K562 (cell line): ENCODE results near the gene LEMD3. TPM values are rescaled to one million over a fixed set of nuclear protein-coding genes. Genes with fewer than 3 reads are reported as not detected.

Experiments used
- ATAC-seq: fragments of 200-7000 bp; cut with Tn5 transposase; 3 replicates; pipeline ENCODE4 v1.9.1; 2020; ENCODE audit warnings: moderate library complexity
- BruUV-seq: library from RNA; stranded (reverse); fragments of 400-500 nt; replicated peaks from 2 replicates; lab custom pipeline; 2021; lab: Mats Ljungman, UMichigan
- CTCF ChIA-PET: fragments of 300-600 bp; formaldehyde crosslinking; extraction: SDS; loops from one replicate; lab custom pipeline; 2021; ENCODE audit warnings: low intra/inter-chr PET ratio; lab: Yijun Ruan, JAX
- POLR2A ChIA-PET: fragments of 300-600, 350-650 bp; sonication (Branson Sonifier 250); formaldehyde crosslinking; extraction: SDS; loops from one replicate; lab custom pipeline; 2021; ENCODE audit warnings: antibody characterized with exemption, inconsistent platforms; lab: Yijun Ruan, JAX
- DNase-seq, 4 experiments: peaks; one replicate each; pipeline versions ENCODE4 v3.0.0 to v3.0.0-alpha.2; 2011 to 2018; ENCODE audit warnings: low spot score in 3 of 4, mixed read lengths in 3 of 4; ENCODE audit errors: extremely low read depth in 1 of 4
- FAIRE-seq: peaks from 2 replicates; lab custom pipeline; 2011; peaks lifted over from hg19 to GRCh38; lab: Jason Lieb, UNC
- H2AFZ ChIP-seq: 2 replicates; pipeline ENCODE4 v1.6.0; 2011; ENCODE audit warnings: low read depth, low read length, control low read depth, inconsistent platforms
- H3K27ac ChIP-seq: fragments of 200-600 bp; 3 replicates; pipeline ENCODE4 v1.8.0; 2011; ENCODE audit warnings: low read depth, mild to moderate bottlenecking, control low read depth, inconsistent platforms, low read length, moderate library complexity, mixed read lengths; ENCODE audit errors: extremely low read depth
- H3K27me3 ChIP-seq, 2 experiments: fragments of 300-600 bp in 1 of 2; 2 replicates in 1 of 2; 3 replicates in 1 of 2; pipeline versions ENCODE4 v1.6.0 to v1.8.0; 2011; ENCODE audit warnings: inconsistent platforms in 2 of 2, low read length in 2 of 2, mild to moderate bottlenecking in 1 of 2, mixed read lengths in 1 of 2, moderate library complexity in 1 of 2; ENCODE audit not compliant: control insufficient read depth in 2 of 2, insufficient read depth in 2 of 2
- H3K36me3 ChIP-seq: fragments of 300-600 bp; 3 replicates; pipeline ENCODE4 v1.8.0; 2011; ENCODE audit warnings: mild to moderate bottlenecking, low read length, inconsistent platforms; ENCODE audit not compliant: control insufficient read depth, insufficient read depth
- H3K4me1 ChIP-seq, 2 experiments: fragments of 200-600 bp in 1 of 2; replicated peaks in 1 of 2; 2 replicates in 1 of 2; 3 replicates in 1 of 2; pipeline versions ENCODE4 v1.5.1 to v1.8.0; 2011; ENCODE audit warnings: inconsistent platforms in 2 of 2, low read length in 2 of 2, mild to moderate bottlenecking in 1 of 2, mixed read lengths in 1 of 2, moderate library complexity in 1 of 2; ENCODE audit not compliant: control insufficient read depth in 2 of 2, insufficient read depth in 2 of 2
- H3K4me2 ChIP-seq: 2 replicates; pipeline ENCODE4 v1.6.1; 2011; ENCODE audit warnings: low read length, control low read depth, inconsistent platforms, mixed read lengths; ENCODE audit not compliant: insufficient read depth
- H3K4me3 ChIP-seq: fragments of 200-600 bp; sonication (generic), shearing (Covaris generic); 2 replicates; pipeline ENCODE4 v1.5.1; 2016; ENCODE audit warnings: control low read depth, inconsistent platforms
- H3K79me2 ChIP-seq: fragments of 200-600 bp; 3 replicates; pipeline ENCODE4 v1.8.0; 2011; ENCODE audit warnings: low read length, inconsistent platforms; ENCODE audit not compliant: control insufficient read depth, insufficient read depth
- H3K9ac ChIP-seq, 2 experiments: 2 replicates each; pipeline versions ENCODE4 v1.6.0 to v1.6.1; 2011; ENCODE audit warnings: low read depth in 2 of 2, low read length in 2 of 2, control low read depth in 1 of 2, inconsistent platforms in 1 of 2, mild to moderate bottlenecking in 1 of 2, mixed read lengths in 1 of 2; ENCODE audit not compliant: insufficient read depth in 1 of 2
- H3K9me1 ChIP-seq: one replicate; pipeline ENCODE4 v1.6.0; 2011; ENCODE audit warnings: inconsistent platforms, mild to moderate bottlenecking, low read length, moderate library complexity; ENCODE audit not compliant: control insufficient read depth, insufficient read depth
- H3K9me3 ChIP-seq: replicated peaks from 2 replicates; pipeline ENCODE4 v1.5.1; 2011; ENCODE audit warnings: low read depth, low read length, inconsistent platforms; ENCODE audit not compliant: control insufficient read depth, insufficient read depth
- H4K20me1 ChIP-seq: replicated peaks from 2 replicates; pipeline ENCODE4 v1.6.1; 2011; ENCODE audit warnings: low read length, inconsistent platforms, mixed read lengths; ENCODE audit not compliant: control insufficient read depth, insufficient read depth
- EHMT2 ChIP-seq: fragments of 450-650 bp; IDR thresholded peaks from 2 replicates; pipeline ENCODE4 v1.6.1; 2018; ENCODE audit warnings: antibody characterized with exemption
- HDAC1 ChIP-seq, 2 experiments: fragments of 450-650 bp; IDR thresholded peaks; 2 replicates each; pipeline ENCODE4 v1.6.1; 2016 to 2017; ENCODE audit warnings: inconsistent platforms in 1 of 2, mild to moderate bottlenecking in 1 of 2, moderate library complexity in 1 of 2
- HMBOX1 ChIP-seq: sonication (generic); IDR thresholded peaks from 2 replicates; pipeline ENCODE4 v1.6.1; 2016
- MAFG ChIP-seq: fragments of 450-650 bp; conservative IDR thresholded peaks from 2 replicates; pipeline ENCODE4 v1.6.1; 2016; ENCODE audit warnings: missing genetic modification characterization, missing compliant biosample characterization
- MEIS2 ChIP-seq: fragments of 450-650 bp; IDR thresholded peaks from 2 replicates; pipeline ENCODE4 v1.6.1; 2014; ENCODE audit warnings: mild to moderate bottlenecking; ENCODE audit not compliant: partially characterized antibody
- NELFE ChIP-seq: IDR thresholded peaks from 2 replicates; pipeline ENCODE4 v1.6.1; 2011; ENCODE audit warnings: mild to moderate bottlenecking; ENCODE audit not compliant: insufficient read depth, insufficient read length
- NFE2 ChIP-seq: IDR thresholded peaks from 2 replicates; pipeline ENCODE4 v1.6.1; 2014; ENCODE audit warnings: antibody characterized with exemption, low read depth
- NRF1 ChIP-seq, 2 experiments: fragments of 450-650 bp; IDR thresholded peaks in 1 of 2; conservative IDR thresholded peaks in 1 of 2; 2 replicates each; pipeline ENCODE4 v1.6.1; 2014; ENCODE audit warnings: mild to moderate bottlenecking in 2 of 2
- PBX2 ChIP-seq, 2 experiments: IDR thresholded peaks in 1 of 2; conservative IDR thresholded peaks in 1 of 2; 2 replicates each; pipeline ENCODE4 v1.6.1; 2016; ENCODE audit warnings: low read depth in 2 of 2, mild to moderate bottlenecking in 1 of 2, missing compliant biosample characterization in 1 of 2, missing genetic modification characterization in 1 of 2, moderate library complexity in 1 of 2
- ZNF316 ChIP-seq: fragments of 450-650 bp; IDR thresholded peaks from 2 replicates; pipeline ENCODE4 v1.6.1; 2016
- ZNF75A ChIP-seq: fragments of 450-650 bp; formaldehyde crosslinking; IDR thresholded peaks from 2 replicates; pipeline ENCODE4 v1.4.0; 2020; ENCODE audit warnings: mild to moderate bottlenecking
- WGBS: fragments of 100-300 bp; shearing (Covaris generic); methylation state at CpG from one replicate; pipeline ENCODE4 v1.1.6; 2016; ENCODE audit warnings: low coverage, mixed read lengths; ENCODE audit not compliant: insufficient coverage; ENCODE audit errors: missing lambda C conversion rate; 5-methylcytosine and 5-hydroxymethylcytosine counted together
- in situ Hi-C: fragments of 300-500 bp; cut with MboI; formaldehyde crosslinking; loops from 4 replicates; pipeline ENCODE4 v1.15.0; 2018; ENCODE audit warnings: inconsistent platforms, mixed read lengths
- intact Hi-C: fragments of 100-400 bp; cut with micrococcal nuclease; formaldehyde crosslinking; loops from 2 replicates; pipeline ENCODE4 v1.14.2; 2022
- polyA plus RNA-seq, 8 experiments: library from polyadenylated mRNA; depleted of rRNA in 4 of 8; stranded (reverse) in 5 of 8; unstranded in 3 of 8; fragments of >200 nt; fragmentation: Nextera tagmentation in 2 of 8; fragmentation: Illumina TruSeq in 1 of 8; extraction: Ambion mirVana in 2 of 8; extraction: Trizol in 1 of 8; gene quantifications; 2 replicates each; pipeline versions ENCODE4 v1.2.1 to v1.2.3, GENCODE V29; 2011 to 2014; ENCODE audit warnings: inconsistent platforms in 1 of 8, missing spikeins in 1 of 8
- total RNA-seq, 7 experiments: library from RNA; depleted of rRNA in 6 of 7; stranded (reverse); fragments of >200 nt in 6 of 7; fragmentation: Illumina TruSeq in 2 of 7; extraction: Trizol in 2 of 7; gene quantifications; 2 replicates each; pipeline versions ENCODE4 v1.2.1 to v1.2.3, GENCODE V29; 2011 to 2021; ENCODE audit warnings: low replicate concordance in 1 of 7

The LEMD3 gene
- total and polyA plus RNA-seq, 9 of the 15 experiments (the other 6 are each of a cell fraction or from before 2014, with no cell fraction given) = 6.8 to 37.4 (median 17.2) TPM

- TF ChIP-seq NELFE = no peak
- TF ChIP-seq HDAC1 (IDR thresholded peaks at IDR 0.05) = peak in 1 of 2 experiments; percentile 50; a peak in 1 of 4 replicates
- TF ChIP-seq EHMT2 = peak; percentile 39; the same call in 1 of the 2 replicates
- TF ChIP-seq MEIS2 = peak; percentile 19
- TF ChIP-seq NRF1 (conservative IDR thresholded peaks at IDR 0.05 in 1 of 2, IDR thresholded peaks at IDR 0.05 in 1 of 2) = no peak
- TF ChIP-seq, all 486 proteins: peak for 7
Measured at GRCh38 chr12:65208125-65208524, 38.7 kb downstream of the LEMD3 start (continued).

GRCh38 chr12:65208964-65209654, 39.7 kb downstream of the LEMD3 start:
- peak in 2 of 4 experiments; percentile 21 to 39 for DNase-seq
- peaks cover 63% of the 10 kb centered on the region for H3K79me2 ChIP-seq
- no peaks in the 10 kb centered on the region for H3K27me3 ChIP-seq
- H3K36me3 ChIP-seq = peaks cover 7% of the 10 kb centered on the region; the same call in 1 of the 3 replicates
- H2AFZ ChIP-seq = peak overlapping the region; percentile 49; the same call in 1 of the 2 replicates
- H4K20me1 ChIP-seq = no peaks in the 10 kb centered on the region
- H3K4me2 ChIP-seq = peak overlapping the region; percentile 53
- H3K9me1 ChIP-seq = no peaks in the 10 kb centered on the region
- ATAC-seq = peak; percentile 87
- H3K9ac ChIP-seq = peak overlapping the region in 1 of 2 experiments; percentile 45; a peak in 1 of 4 replicates
- peaks cover 0 to 31% of the 10 kb centered on the region in 2 experiments; a peak in 3 of 5 replicates for H3K4me1 ChIP-seq
- ChIA-PET POLR2A (interaction anchor here (1.2 kb wide), 2 partner anchors 9 to 12 kb away, joined by 4 read pairs; no protein-coding TSS in a partner anchor), CTCF (no interaction called here)
- intact Hi-C loops = no loop called here
- H3K4me3 ChIP-seq = no peak overlapping the region
- in situ Hi-C loops = no loop called here
- no peaks in the 10 kb centered on the region for H3K9me3 ChIP-seq
- TF ChIP-seq ZNF316 (peak; percentile 55), NFE2 (peak; percentile 57; the same call in 1 of the 2 replicates), MAFG (0 out of 2 replicates have a peak, but pooled peaks have one; percentile 40), ZNF75A (no peak), PBX2 (CRISPR knock-in tag; IDR thresholded peaks at IDR 0.05; ENCODE audit: low read depth) (no peak), PBX2 (tag; conservative IDR thresholded peaks at IDR 0.05; ENCODE audit: low read depth) (0 out of 2 replicates have a peak, but pooled peaks have one; percentile 30), HMBOX1 (peak; percentile 31; the same call in 1 of the 2 replicates)
- peak overlapping the region; percentile 64 for H3K27ac ChIP-seq
- no TSS peak for BruUV-seq
- WGBS = 15% methylated on average over 3 of the region's 3 CpGs
- FAIRE-seq = peak; percentile 56
